ENCODE measurements around the gene ZFC3H1.

DNA sequence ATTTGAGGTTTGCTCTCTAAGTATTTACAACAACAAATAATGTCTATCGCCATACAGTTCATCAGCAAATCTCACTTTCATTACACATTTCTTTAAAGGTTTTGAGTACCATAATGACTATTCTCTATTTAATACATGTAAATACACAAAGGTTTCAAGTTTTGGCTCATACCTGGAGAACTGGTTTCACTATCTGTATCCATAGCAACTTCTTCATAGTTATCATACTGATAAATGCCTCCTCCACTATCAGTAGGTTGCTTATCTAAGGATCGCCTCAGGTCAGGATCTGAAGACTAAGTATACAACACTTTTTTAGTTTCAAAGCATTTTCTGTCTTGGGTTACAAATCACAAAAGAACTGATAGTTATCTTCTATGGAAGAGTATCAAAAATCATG, 21.4 kb downstream of the ZFC3H1 start:
- TF ChIP-seq, protein P1, sequence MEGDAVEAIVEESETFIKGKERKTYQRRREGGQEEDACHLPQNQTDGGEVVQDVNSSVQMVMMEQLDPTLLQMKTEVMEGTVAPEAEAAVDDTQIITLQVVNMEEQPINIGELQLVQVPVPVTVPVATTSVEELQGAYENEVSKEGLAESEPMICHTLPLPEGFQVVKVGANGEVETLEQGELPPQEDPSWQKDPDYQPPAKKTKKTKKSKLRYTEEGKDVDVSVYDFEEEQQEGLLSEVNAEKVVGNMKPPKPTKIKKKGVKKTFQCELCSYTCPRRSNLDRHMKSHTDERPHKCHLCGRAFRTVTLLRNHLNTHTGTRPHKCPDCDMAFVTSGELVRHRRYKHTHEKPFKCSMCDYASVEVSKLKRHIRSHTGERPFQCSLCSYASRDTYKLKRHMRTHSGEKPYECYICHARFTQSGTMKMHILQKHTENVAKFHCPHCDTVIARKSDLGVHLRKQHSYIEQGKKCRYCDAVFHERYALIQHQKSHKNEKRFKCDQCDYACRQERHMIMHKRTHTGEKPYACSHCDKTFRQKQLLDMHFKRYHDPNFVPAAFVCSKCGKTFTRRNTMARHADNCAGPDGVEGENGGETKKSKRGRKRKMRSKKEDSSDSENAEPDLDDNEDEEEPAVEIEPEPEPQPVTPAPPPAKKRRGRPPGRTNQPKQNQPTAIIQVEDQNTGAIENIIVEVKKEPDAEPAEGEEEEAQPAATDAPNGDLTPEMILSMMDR (conservative IDR thresholded peaks at IDR 0.05; ENCODE audit: low read length), result no peak
- TF ChIP-seq EZH2phosphoT487 (IDR thresholded peaks at IDR 0.05; ENCODE audit: borderline replicate concordance, low read depth, low read length), result no peak

All from OCI-LY7 (cell line).